Measurements from ENCODE around the gene SNX9.

Gene SNX9

DNA sequence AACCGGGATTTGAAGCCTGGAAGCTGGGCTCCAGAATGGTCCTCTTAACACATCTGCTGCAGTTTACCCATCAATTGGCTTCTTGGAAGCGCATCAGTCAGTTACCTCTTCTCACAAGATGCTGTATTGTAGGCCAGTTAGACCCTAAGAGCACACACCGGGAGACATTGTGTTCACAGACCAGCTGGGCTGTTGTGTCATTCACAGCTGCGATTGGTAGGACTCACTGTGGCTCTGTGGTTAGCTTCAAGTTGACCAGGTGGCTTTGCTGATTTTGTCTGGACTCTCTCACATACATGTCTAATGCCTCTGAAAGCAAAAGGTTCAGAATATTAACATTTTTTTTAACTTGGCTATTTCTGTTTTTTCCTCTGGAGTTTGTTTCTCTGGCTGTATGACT is 64.8 kb downstream of the SNX9 start:
- no peaks in the 10 kb centered on the region for H3K4me1 ChIP-seq (ENCODE audit: insufficient read depth, low read length, severe bottlenecking)
- peaks cover 10% of the 10 kb centered on the region; the same call in 1 of the 2 replicates for H3K27me3 ChIP-seq (ENCODE audit: insufficient read depth, low read length)
- H3K9ac ChIP-seq (ENCODE audit: low read length): no peak overlapping the region
- H3K9me3 ChIP-seq (ENCODE audit: low read length): no peaks in the 10 kb centered on the region
- no peak overlapping the region for H2AFZ ChIP-seq (ENCODE audit: low read length)
- no peaks in the 10 kb centered on the region for H3K9me2 ChIP-seq (ENCODE audit: low read depth, low read length)
- no peaks in the 10 kb centered on the region for H3F3A ChIP-seq (ENCODE audit: insufficient read depth, low read length)
- H3K79me2 ChIP-seq (ENCODE audit: insufficient read depth, low read length): no peaks in the 10 kb centered on the region
- H4K20me1 ChIP-seq (ENCODE audit: insufficient read depth, low read length): no peaks in the 10 kb centered on the region
- no peak overlapping the region for H3K27ac ChIP-seq (ENCODE audit: low read depth, low read length, poor library complexity, severe bottlenecking)
- no peak for TF ChIP-seq EZH2 (IDR thresholded peaks at IDR 0.05; ENCODE audit: borderline replicate concordance, low read length)
- TF ChIP-seq, protein P1, sequence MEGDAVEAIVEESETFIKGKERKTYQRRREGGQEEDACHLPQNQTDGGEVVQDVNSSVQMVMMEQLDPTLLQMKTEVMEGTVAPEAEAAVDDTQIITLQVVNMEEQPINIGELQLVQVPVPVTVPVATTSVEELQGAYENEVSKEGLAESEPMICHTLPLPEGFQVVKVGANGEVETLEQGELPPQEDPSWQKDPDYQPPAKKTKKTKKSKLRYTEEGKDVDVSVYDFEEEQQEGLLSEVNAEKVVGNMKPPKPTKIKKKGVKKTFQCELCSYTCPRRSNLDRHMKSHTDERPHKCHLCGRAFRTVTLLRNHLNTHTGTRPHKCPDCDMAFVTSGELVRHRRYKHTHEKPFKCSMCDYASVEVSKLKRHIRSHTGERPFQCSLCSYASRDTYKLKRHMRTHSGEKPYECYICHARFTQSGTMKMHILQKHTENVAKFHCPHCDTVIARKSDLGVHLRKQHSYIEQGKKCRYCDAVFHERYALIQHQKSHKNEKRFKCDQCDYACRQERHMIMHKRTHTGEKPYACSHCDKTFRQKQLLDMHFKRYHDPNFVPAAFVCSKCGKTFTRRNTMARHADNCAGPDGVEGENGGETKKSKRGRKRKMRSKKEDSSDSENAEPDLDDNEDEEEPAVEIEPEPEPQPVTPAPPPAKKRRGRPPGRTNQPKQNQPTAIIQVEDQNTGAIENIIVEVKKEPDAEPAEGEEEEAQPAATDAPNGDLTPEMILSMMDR (IDR thresholded peaks at IDR 0.05; ENCODE audit: low read length): no peak
- H3K36me3 ChIP-seq (ENCODE audit: insufficient read depth, low read length): no peaks in the 10 kb centered on the region
- no peak overlapping the region for H3K4me2 ChIP-seq (ENCODE audit: low read length)
- H3K4me3 ChIP-seq (ENCODE audit: low read depth, low read length, poor library complexity, severe bottlenecking): no peak overlapping the region

DNA sequence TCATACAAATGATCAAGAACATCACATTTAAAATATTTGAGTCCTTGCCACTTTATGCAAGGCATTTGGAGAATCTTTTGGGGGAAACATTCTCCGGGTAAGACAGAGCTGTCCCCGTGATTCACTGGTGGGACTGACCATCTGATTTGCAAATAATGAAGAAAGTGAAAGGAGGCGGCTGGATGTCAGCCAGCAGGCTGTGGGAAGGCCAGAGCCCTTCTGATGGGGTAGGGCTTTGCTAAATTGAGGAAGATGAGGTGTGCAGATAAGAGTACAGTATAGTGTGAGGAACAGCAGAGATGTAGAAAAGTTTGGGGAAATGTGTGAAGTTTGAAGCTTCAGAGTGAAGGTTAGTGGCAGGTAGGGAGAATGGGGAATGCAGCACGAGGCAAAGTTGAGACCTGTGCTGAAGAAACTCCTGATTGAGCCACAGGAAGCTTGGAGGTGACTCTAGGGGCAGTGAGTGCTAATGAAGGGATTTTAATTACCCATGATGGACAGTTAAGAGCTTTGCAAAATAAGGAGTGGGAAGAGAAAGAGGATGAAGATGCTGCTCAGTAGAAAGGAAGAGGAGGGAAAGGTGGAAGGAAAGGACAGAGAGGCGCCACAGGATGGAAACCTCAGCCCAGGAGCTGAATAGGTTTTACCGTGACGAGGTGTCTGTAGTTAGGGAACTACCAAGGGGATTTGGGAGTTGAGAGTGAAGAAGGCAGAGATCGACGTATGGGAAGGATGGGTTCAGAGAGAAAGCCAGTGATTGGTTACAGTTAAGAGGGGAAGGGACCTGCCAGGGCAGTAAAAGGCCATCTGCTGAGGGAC is 68.7 kb downstream of the SNX9 start:
- TF ChIP-seq EZH2 (IDR thresholded peaks at IDR 0.05; ENCODE audit: borderline replicate concordance, low read length): no peak
- TF ChIP-seq, protein P1 (IDR thresholded peaks at IDR 0.05; ENCODE audit: low read length): no peak
- Histone ChIP-seq H3K27ac (ENCODE audit: low read depth, low read length, poor library complexity, severe bottlenecking) (no peak overlapping the region), H3K9me3 (ENCODE audit: low read length) (no peaks in the 10 kb centered on the region), H3K79me2 (ENCODE audit: insufficient read depth, low read length) (no peaks in the 10 kb centered on the region), H3K4me2 (ENCODE audit: low read length) (no peak overlapping the region), H2AFZ (ENCODE audit: low read length) (no peak overlapping the region), H3K9me2 (ENCODE audit: low read depth, low read length) (no peaks in the 10 kb centered on the region), H3K27me3 (ENCODE audit: insufficient read depth, low read length) (peaks cover 10% of the 10 kb centered on the region; the same call in 1 of the 2 replicates), H3K36me3 (ENCODE audit: insufficient read depth, low read length) (no peaks in the 10 kb centered on the region), H3K4me3 (ENCODE audit: low read depth, low read length, poor library complexity, severe bottlenecking) (no peak overlapping the region), H3K4me1 (ENCODE audit: insufficient read depth, low read length, severe bottlenecking) (no peaks in the 10 kb centered on the region), H3K9ac (ENCODE audit: low read length) (no peak overlapping the region), H4K20me1 (ENCODE audit: insufficient read depth, low read length) (no peaks in the 10 kb centered on the region), H3F3A (ENCODE audit: insufficient read depth, low read length) (no peaks in the 10 kb centered on the region)

DNA sequence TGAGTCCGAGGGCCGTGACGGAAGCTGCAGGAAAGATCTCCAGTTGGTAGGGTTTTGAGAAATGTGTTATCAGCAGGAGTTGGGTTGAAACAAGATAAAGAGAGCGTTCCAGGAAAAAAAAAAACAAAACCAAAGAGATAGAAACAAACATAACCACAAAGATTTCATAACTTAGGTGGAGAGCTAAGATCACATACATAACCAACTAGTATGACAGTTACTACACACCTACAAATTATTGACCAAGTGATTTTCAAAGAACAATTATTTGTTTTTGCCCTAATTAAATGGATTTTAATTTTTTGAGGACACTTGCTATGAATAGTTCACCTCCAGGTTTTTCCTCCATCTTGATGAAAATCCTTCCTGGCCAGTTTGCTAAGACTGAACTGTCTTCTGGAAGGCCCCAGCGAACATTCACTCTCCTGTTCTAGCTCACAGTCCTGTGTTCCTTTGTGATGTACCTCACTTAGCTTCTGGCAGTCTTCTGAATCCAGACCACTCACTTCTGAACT is 69.4 kb downstream of the SNX9 start:
- H3K27me3 ChIP-seq (ENCODE audit: insufficient read depth, low read length): peaks cover 10% of the 10 kb centered on the region; the same call in 1 of the 2 replicates
- no peak overlapping the region for H3K4me2 ChIP-seq (ENCODE audit: low read length)
- H2AFZ ChIP-seq (ENCODE audit: low read length): no peak overlapping the region
- H3K36me3 ChIP-seq (ENCODE audit: insufficient read depth, low read length): no peaks in the 10 kb centered on the region
- no peaks in the 10 kb centered on the region for H3K79me2 ChIP-seq (ENCODE audit: insufficient read depth, low read length)
- H3F3A ChIP-seq (ENCODE audit: insufficient read depth, low read length): no peaks in the 10 kb centered on the region
- TF ChIP-seq, protein P1 (IDR thresholded peaks at IDR 0.05; ENCODE audit: low read length): no peak
- TF ChIP-seq EZH2 (IDR thresholded peaks at IDR 0.05; ENCODE audit: borderline replicate concordance, low read length): no peak
- no peaks in the 10 kb centered on the region for H4K20me1 ChIP-seq (ENCODE audit: insufficient read depth, low read length)
- no peak overlapping the region for H3K9ac ChIP-seq (ENCODE audit: low read length)
- no peaks in the 10 kb centered on the region for H3K9me2 ChIP-seq (ENCODE audit: low read depth, low read length)
- no peak overlapping the region for H3K4me3 ChIP-seq (ENCODE audit: low read depth, low read length, poor library complexity, severe bottlenecking)
- no peaks in the 10 kb centered on the region for H3K4me1 ChIP-seq (ENCODE audit: insufficient read depth, low read length, severe bottlenecking)
- no peak overlapping the region for H3K27ac ChIP-seq (ENCODE audit: low read depth, low read length, poor library complexity, severe bottlenecking)
- H3K9me3 ChIP-seq (ENCODE audit: low read length): no peaks in the 10 kb centered on the region
